A549 (cell line): ENCODE results near the gene RAP1A.

Experiments
- BHLHE40 ChIP-seq: IDR thresholded peaks from 2 replicates; pipeline ENCODE4 v1.6.1; 2012; ENCODE audit warnings: low read depth, low read length, inconsistent platforms
- EP300 ChIP-seq, 2 experiments: fragments of >200 bp; sonication (Bioruptor Twin); formaldehyde crosslinking; IDR thresholded peaks; 2 replicates in 1 of 2; 3 replicates in 1 of 2; pipeline ENCODE4 v1.6.1; 2016 to 2017
- FOSL2 ChIP-seq, 2 experiments: fragments of 450-650 bp in 1 of 2; fragments of >200 bp in 1 of 2; sonication (Bioruptor Twin) in 1 of 2; formaldehyde crosslinking; IDR thresholded peaks; 2 replicates each; pipeline versions ENCODE4 v1.5.0 to v1.6.1; 2016 to 2020; ENCODE audit warnings: mild to moderate bottlenecking in 1 of 2, moderate library complexity in 1 of 2
- MAZ ChIP-seq: fragments of 150-350 bp; IDR thresholded peaks from 2 replicates; pipeline ENCODE4 v1.6.1; 2014; ENCODE audit warnings: antibody characterized with exemption, low read depth, low read length, borderline replicate concordance
- POLR2A ChIP-seq: IDR thresholded peaks from 2 replicates; pipeline ENCODE4 v1.6.1; 2012; ENCODE audit warnings: mild to moderate bottlenecking, low read length
- RAD21 ChIP-seq, 2 experiments: fragments of >200 bp in 1 of 2; sonication (Bioruptor Twin) in 1 of 2; formaldehyde crosslinking in 1 of 2; IDR thresholded peaks in 1 of 2; conservative IDR thresholded peaks in 1 of 2; 2 replicates in 1 of 2; 3 replicates in 1 of 2; pipeline ENCODE4 v1.6.1; 2012 to 2018; ENCODE audit warnings: inconsistent platforms in 1 of 2
- SREBF2 ChIP-seq: fragments of 450-650 bp; IDR thresholded peaks from 2 replicates; pipeline ENCODE4 v1.6.1; 2014; ENCODE audit warnings: mild to moderate bottlenecking, moderate library complexity
- TF ChIP-seq, protein P1 (sequence below): fragments of >200 bp; sonication (Bioruptor Twin); formaldehyde crosslinking; IDR thresholded peaks from 3 replicates; pipeline ENCODE4 v1.5.1; 2016
- TF ChIP-seq, protein P2 (sequence below): fragments of 200-600 bp; sonication (generic); IDR thresholded peaks from 2 replicates; pipeline ENCODE4 v1.6.1; 2016; ENCODE audit warnings: antibody characterized with exemption, mild to moderate bottlenecking, moderate library complexity

DNA sequence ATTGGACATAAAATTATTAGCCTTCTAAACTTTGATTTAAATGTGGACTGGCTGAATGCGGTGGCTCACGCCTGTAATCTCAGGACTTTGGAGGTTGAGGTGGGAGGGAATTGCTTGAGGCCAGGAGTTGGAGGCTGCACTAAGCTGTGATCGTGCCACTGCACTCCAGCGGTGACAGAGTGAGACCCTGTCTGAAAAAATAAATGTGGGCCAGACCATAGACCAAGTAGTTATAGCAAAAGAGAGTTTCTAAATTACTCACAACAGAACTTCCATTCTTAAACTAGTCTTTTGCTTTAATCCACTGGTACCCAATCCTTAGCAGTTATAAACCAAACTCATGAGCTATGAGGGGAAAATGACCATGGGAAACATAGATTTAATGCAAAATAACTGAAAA, 35.2 kb downstream of the RAP1A start:
- TF ChIP-seq, protein P1, sequence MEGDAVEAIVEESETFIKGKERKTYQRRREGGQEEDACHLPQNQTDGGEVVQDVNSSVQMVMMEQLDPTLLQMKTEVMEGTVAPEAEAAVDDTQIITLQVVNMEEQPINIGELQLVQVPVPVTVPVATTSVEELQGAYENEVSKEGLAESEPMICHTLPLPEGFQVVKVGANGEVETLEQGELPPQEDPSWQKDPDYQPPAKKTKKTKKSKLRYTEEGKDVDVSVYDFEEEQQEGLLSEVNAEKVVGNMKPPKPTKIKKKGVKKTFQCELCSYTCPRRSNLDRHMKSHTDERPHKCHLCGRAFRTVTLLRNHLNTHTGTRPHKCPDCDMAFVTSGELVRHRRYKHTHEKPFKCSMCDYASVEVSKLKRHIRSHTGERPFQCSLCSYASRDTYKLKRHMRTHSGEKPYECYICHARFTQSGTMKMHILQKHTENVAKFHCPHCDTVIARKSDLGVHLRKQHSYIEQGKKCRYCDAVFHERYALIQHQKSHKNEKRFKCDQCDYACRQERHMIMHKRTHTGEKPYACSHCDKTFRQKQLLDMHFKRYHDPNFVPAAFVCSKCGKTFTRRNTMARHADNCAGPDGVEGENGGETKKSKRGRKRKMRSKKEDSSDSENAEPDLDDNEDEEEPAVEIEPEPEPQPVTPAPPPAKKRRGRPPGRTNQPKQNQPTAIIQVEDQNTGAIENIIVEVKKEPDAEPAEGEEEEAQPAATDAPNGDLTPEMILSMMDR = no peak
- TF ChIP-seq POLR2A (no peak), EP300 (IDR thresholded peaks at IDR 0.05) (no peak), SREBF2 (no peak), BHLHE40 (no peak), RAD21 (conservative IDR thresholded peaks at IDR 0.05 in 1 of 2, IDR thresholded peaks at IDR 0.05 in 1 of 2) (no peak), MAZ (no peak), FOSL2 (IDR thresholded peaks at IDR 0.05) (no peak), FOSL2 (CRISPR knock-in tag; IDR thresholded peaks at IDR 0.05) (no peak)
- TF ChIP-seq, protein P2, sequence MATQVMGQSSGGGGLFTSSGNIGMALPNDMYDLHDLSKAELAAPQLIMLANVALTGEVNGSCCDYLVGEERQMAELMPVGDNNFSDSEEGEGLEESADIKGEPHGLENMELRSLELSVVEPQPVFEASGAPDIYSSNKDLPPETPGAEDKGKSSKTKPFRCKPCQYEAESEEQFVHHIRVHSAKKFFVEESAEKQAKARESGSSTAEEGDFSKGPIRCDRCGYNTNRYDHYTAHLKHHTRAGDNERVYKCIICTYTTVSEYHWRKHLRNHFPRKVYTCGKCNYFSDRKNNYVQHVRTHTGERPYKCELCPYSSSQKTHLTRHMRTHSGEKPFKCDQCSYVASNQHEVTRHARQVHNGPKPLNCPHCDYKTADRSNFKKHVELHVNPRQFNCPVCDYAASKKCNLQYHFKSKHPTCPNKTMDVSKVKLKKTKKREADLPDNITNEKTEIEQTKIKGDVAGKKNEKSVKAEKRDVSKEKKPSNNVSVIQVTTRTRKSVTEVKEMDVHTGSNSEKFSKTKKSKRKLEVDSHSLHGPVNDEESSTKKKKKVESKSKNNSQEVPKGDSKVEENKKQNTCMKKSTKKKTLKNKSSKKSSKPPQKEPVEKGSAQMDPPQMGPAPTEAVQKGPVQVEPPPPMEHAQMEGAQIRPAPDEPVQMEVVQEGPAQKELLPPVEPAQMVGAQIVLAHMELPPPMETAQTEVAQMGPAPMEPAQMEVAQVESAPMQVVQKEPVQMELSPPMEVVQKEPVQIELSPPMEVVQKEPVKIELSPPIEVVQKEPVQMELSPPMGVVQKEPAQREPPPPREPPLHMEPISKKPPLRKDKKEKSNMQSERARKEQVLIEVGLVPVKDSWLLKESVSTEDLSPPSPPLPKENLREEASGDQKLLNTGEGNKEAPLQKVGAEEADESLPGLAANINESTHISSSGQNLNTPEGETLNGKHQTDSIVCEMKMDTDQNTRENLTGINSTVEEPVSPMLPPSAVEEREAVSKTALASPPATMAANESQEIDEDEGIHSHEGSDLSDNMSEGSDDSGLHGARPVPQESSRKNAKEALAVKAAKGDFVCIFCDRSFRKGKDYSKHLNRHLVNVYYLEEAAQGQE = no peak
